Smooth muscle cell (in vitro differentiated cells): ENCODE results near the gene VTI1B. TPM values are rescaled to one million over a fixed set of nuclear protein-coding genes. Genes with fewer than 3 reads are reported as not detected.
A peak's percentile ranks its signal among the peaks of the same experiment; 100 is the strongest.

ENCODE experiments used
- DNase-seq: peaks from one replicate; lab custom pipeline; 2025; ENCODE audit not compliant: unreplicated experiment; lab: John Stamatoyannopoulos, UW
- H2AFZ ChIP-seq: fragments of 200-600 bp; sonication (generic); 2 replicates; pipeline ENCODE4 v1.6.0; 2016; ENCODE audit warnings: antibody characterized with exemption, low read depth, mild to moderate bottlenecking
- H3F3A ChIP-seq: fragments of 200-600 bp; sonication (generic); 2 replicates; pipeline ENCODE4 v1.6.0; 2017; ENCODE audit warnings: antibody characterized with exemption, low read depth
- H3K27ac ChIP-seq: fragments of 200-600 bp; sonication (generic); 2 replicates; pipeline ENCODE4 v1.5.1; 2016; ENCODE audit warnings: low read depth, mild to moderate bottlenecking
- H3K27me3 ChIP-seq: fragments of 200-600 bp; sonication (generic); 2 replicates; pipeline ENCODE4 v1.6.1; 2016; ENCODE audit warnings: low read depth, mild to moderate bottlenecking
- H3K36me3 ChIP-seq: fragments of 200-600 bp; sonication (generic); 2 replicates; pipeline ENCODE4 v1.5.1; 2016; ENCODE audit warnings: low read depth
- H3K4me1 ChIP-seq: fragments of 200-600 bp; sonication (generic); 2 replicates; pipeline ENCODE4 v1.5.1; 2016; ENCODE audit warnings: low read depth
- H3K4me2 ChIP-seq: fragments of 200-600 bp; sonication (generic); 2 replicates; pipeline ENCODE4 v1.6.0; 2016; ENCODE audit warnings: mild to moderate bottlenecking
- H3K4me3 ChIP-seq: fragments of 200-600 bp; sonication (generic); 2 replicates; pipeline ENCODE4 v1.5.1; 2016; ENCODE audit warnings: mild to moderate bottlenecking
- H3K79me2 ChIP-seq: fragments of 200-600 bp; sonication (generic); 2 replicates; pipeline ENCODE4 v1.6.0; 2016; ENCODE audit warnings: low read depth, mild to moderate bottlenecking
- H3K9ac ChIP-seq: fragments of 200-600 bp; sonication (generic); 2 replicates; pipeline ENCODE4 v1.6.0; 2016; ENCODE audit warnings: low read depth
- H3K9me3 ChIP-seq: fragments of 200-600 bp; sonication (generic); replicated peaks from 2 replicates; pipeline ENCODE4 v1.5.1; 2016; ENCODE audit warnings: low read depth
- H4K20me1 ChIP-seq: fragments of 200-600 bp; sonication (generic); 2 replicates; pipeline ENCODE4 v1.6.0; 2016; ENCODE audit warnings: low read depth
- CTCF ChIP-seq: fragments of 200-600 bp; sonication (generic); IDR thresholded peaks from 2 replicates; pipeline ENCODE4 v1.5.1; 2017; ENCODE audit warnings: borderline replicate concordance, mild to moderate bottlenecking, antibody characterized with exemption; ENCODE audit not compliant: insufficient read depth, poor library complexity, severe bottlenecking
- WGBS: methylation state at CpG from one replicate; pipeline ENCODE4 v1.1.7; 2016; ENCODE audit warnings: low lambda C conversion rate; 5-methylcytosine and 5-hydroxymethylcytosine counted together
- polyA plus RNA-seq: library from polyadenylated mRNA; unstranded; fragments of >200 nt; fragmentation: Nextera tagmentation; extraction: Ambion mirVana; gene quantifications from 2 replicates; pipeline ENCODE4 v1.2.1, GENCODE V29; 2016
- total RNA-seq: library from RNA; depleted of rRNA; stranded (reverse); fragments of >200 nt; gene quantifications from 2 replicates; pipeline ENCODE4 v1.2.3, GENCODE V29; 2014

Gene VTI1B
- total and polyA plus RNA-seq, 2 experiments from 2014 or later: 33.0 to 106 TPM

- peaks cover 40% of the 10 kb centered on the region for H3F3A ChIP-seq
- DNase-seq: no peak
- H2AFZ ChIP-seq: no peak overlapping the region
- peaks cover 50% of the 10 kb centered on the region for H3K79me2 ChIP-seq
- H3K36me3 ChIP-seq: peaks cover 13% of the 10 kb centered on the region
- peaks cover 77% of the 10 kb centered on the region for H4K20me1 ChIP-seq
- H3K9me3 ChIP-seq: no peaks in the 10 kb centered on the region
- H3K4me2 ChIP-seq: no peak overlapping the region
- no peaks in the 10 kb centered on the region for H3K27me3 ChIP-seq
- 98% methylated on average over 2 of the region's 2 CpGs for WGBS
- H3K4me3 ChIP-seq: no peak overlapping the region
- no peak overlapping the region for H3K9ac ChIP-seq
- peak overlapping the region; percentile 73 for H3K27ac ChIP-seq
- H3K4me1 ChIP-seq: no peaks in the 10 kb centered on the region
- TF ChIP-seq CTCF: no peak
These were observed 6.5 kb upstream of the VTI1B start for GRCh38 chr14:67680941-67681340.

GRCh38 chr14:67680121-67680602, 5.7 kb upstream of the VTI1B start:
- H3K27ac ChIP-seq: peak overlapping the region; percentile 73
- peaks cover 12% of the 10 kb centered on the region for H3K36me3 ChIP-seq
- no peak overlapping the region for H3K4me3 ChIP-seq
- DNase-seq: no peak
- peaks cover 39% of the 10 kb centered on the region for H3F3A ChIP-seq
- no peak overlapping the region for H2AFZ ChIP-seq
- H3K9me3 ChIP-seq: no peaks in the 10 kb centered on the region
- peaks cover 69% of the 10 kb centered on the region for H4K20me1 ChIP-seq
- no peak overlapping the region for H3K4me2 ChIP-seq
- no peak for TF ChIP-seq CTCF
- H3K4me1 ChIP-seq: no peaks in the 10 kb centered on the region
- WGBS: 25% methylated on average over 3 of the region's 3 CpGs
- H3K27me3 ChIP-seq: no peaks in the 10 kb centered on the region
- H3K9ac ChIP-seq: no peak overlapping the region
- H3K79me2 ChIP-seq: peaks cover 50% of the 10 kb centered on the region

- Histone ChIP-seq H3K9ac (no peak overlapping the region), H4K20me1 (peaks cover 58% of the 10 kb centered on the region), H3K27ac (peak overlapping the region; percentile 73), H3K4me1 (no peaks in the 10 kb centered on the region), H3K4me2 (no peak overlapping the region), H3K36me3 (peaks cover 1% of the 10 kb centered on the region), H3K9me3 (no peaks in the 10 kb centered on the region), H2AFZ (no peak overlapping the region), H3K27me3 (no peaks in the 10 kb centered on the region), H3K4me3 (no peak overlapping the region), H3K79me2 (peaks cover 44% of the 10 kb centered on the region), H3F3A (peaks cover 30% of the 10 kb centered on the region)
- no peak for DNase-seq
- TF ChIP-seq CTCF: no peak
- 89% methylated on average over 2 of the region's 2 CpGs for WGBS
These were observed 4.6 kb upstream of the VTI1B start for GRCh38 chr14:67679006-67679405.

- H3K9me3 ChIP-seq: no peaks in the 10 kb centered on the region
- no peak for DNase-seq
- H3K4me2 ChIP-seq: peak overlapping the region; percentile 91
- H3K27ac ChIP-seq: peak overlapping the region; percentile 99
- H2AFZ ChIP-seq: peak overlapping the region; percentile 96
- WGBS: 37% methylated on average over 15 of the region's 16 CpGs
- H3K27me3 ChIP-seq: no peaks in the 10 kb centered on the region
- peaks cover 63% of the 10 kb centered on the region for H3K79me2 ChIP-seq
- peak overlapping the region; percentile 100 for H3K9ac ChIP-seq
- no peaks in the 10 kb centered on the region for H3K36me3 ChIP-seq
- H4K20me1 ChIP-seq: peaks cover 58% of the 10 kb centered on the region
- H3F3A ChIP-seq: peaks cover 13% of the 10 kb centered on the region
- peaks cover 8% of the 10 kb centered on the region for H3K4me1 ChIP-seq
- peak overlapping the region; percentile 97 for H3K4me3 ChIP-seq
- no peak for TF ChIP-seq CTCF
These were observed 769 bp upstream of the VTI1B start for GRCh38 chr14:67675219-67675582.
